IPS-20b (cell line): ENCODE data around the gene ST6GALNAC5.

ENCODE experiments used
- H3K27ac ChIP-seq: one replicate; pipeline ENCODE4 v1.5.1; 2013; ENCODE audit warnings: low read length
- H3K27me3 ChIP-seq: 2 replicates; pipeline ENCODE4 v1.6.1; 2013; ENCODE audit warnings: mild to moderate bottlenecking, low read length, inconsistent platforms; ENCODE audit not compliant: insufficient read depth
- H3K36me3 ChIP-seq: 2 replicates; pipeline ENCODE4 v1.6.1; 2013; ENCODE audit warnings: low read depth, mild to moderate bottlenecking, inconsistent platforms, low read length, moderate library complexity; ENCODE audit not compliant: insufficient read depth
- H3K4me1 ChIP-seq: 2 replicates; pipeline ENCODE4 v1.6.1; 2013; ENCODE audit warnings: mild to moderate bottlenecking, control low read depth, inconsistent platforms, low read length, moderate library complexity; ENCODE audit not compliant: insufficient read depth
- H3K4me3 ChIP-seq: 2 replicates; pipeline ENCODE4 v1.5.1; 2013; ENCODE audit warnings: mild to moderate bottlenecking, low read length, inconsistent platforms
- H3K9ac ChIP-seq: 2 replicates; pipeline ENCODE4 v1.6.1; 2013; ENCODE audit warnings: low read depth, mild to moderate bottlenecking, inconsistent platforms, low read length, moderate library complexity
- H3K9me3 ChIP-seq: 2 replicates; pipeline ENCODE4 v1.6.1; 2013; ENCODE audit warnings: mild to moderate bottlenecking, low read depth, low read length, inconsistent platforms; ENCODE audit not compliant: insufficient read depth

ST6GALNAC5 gene

GRCh38 chr1:77061162-77061561 is 193.9 kb downstream of the ST6GALNAC5 start:
- Histone ChIP-seq H3K27me3 (no peaks in the 10 kb centered on the region), H3K36me3 (no peaks in the 10 kb centered on the region), H3K27ac (no peak overlapping the region), H3K9ac (no peak overlapping the region), H3K4me1 (peaks cover 21% of the 10 kb centered on the region), H3K4me3 (no peak overlapping the region), H3K9me3 (no peaks in the 10 kb centered on the region)

DNA sequence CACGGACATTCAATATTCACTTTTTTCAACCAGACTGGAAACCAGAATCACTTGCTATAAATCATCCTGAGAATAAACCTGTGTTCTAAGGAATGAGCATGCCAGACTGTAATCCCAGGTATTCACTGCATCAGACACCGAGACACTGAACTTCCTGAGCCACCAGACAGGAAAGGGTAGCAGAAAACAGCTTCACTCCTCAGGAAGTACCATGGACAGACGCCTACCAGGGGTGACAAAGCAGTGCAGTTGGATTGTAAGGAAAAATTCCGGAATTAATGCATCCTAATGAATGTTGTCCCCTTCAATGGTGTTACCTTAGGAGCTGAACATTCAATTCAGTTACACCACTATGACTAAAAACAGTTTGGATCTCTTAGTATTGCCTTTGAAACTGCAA is 195.8 kb downstream of the ST6GALNAC5 start:
- Histone ChIP-seq H3K36me3 (no peaks in the 10 kb centered on the region), H3K27ac (no peak overlapping the region), H3K9ac (no peak overlapping the region), H3K27me3 (no peaks in the 10 kb centered on the region), H3K4me3 (no peak overlapping the region), H3K4me1 (peaks cover 18% of the 10 kb centered on the region), H3K9me3 (no peaks in the 10 kb centered on the region)

DNA sequence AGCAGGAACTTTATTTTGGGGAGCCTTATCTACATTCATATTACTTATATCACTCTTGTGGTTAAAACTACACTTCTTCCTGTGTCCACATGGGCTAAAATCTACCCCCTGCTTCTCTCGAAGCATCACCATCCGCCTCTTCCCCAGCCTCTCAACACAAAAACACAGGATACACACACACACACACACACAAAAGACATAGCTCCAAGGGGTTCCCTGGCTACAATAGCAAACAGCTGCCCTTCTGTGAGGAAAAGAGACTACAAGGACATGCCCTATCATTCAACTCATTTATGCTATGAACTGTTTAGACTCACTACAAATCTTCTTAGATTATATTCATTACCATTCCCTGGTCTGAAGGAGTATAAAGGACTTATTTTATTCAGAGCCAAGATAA is 197.0 kb downstream of the ST6GALNAC5 start:
- Histone ChIP-seq H3K9ac (no peak overlapping the region), H3K36me3 (no peaks in the 10 kb centered on the region), H3K9me3 (no peaks in the 10 kb centered on the region), H3K27ac (no peak overlapping the region), H3K4me1 (peaks cover 11% of the 10 kb centered on the region), H3K4me3 (no peak overlapping the region), H3K27me3 (no peaks in the 10 kb centered on the region)

DNA sequence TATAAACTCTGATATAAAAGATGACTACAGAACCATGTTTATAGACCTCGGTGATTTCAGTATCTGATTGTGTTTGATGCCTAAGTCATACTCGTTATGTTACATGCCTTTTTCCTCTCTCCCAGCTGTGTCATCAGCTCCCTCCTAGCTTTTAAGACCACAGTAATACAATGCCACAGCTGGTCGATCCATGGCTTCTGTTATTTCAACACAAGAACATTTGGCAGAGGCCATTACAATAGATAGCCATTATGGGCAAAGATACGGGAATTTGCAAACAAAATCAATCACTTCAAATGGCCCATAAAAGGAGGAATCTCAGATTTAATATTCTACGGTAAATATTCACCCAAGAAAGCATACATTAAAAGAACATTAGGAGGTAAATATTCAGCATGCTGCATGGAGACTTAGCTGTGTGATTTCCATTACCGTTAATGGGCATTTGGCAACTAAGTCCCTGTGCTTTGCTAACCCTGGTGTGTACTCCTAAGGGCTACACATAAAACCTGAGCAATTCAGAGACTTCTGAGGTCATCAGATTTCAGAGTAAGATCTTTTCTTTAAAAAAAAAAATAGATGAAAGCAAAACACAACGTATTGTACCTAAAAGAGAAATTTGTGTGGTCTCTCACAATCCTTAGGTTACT is 198.5 kb downstream of the ST6GALNAC5 start:
- Histone ChIP-seq H3K4me1 (no peaks in the 10 kb centered on the region), H3K9me3 (no peaks in the 10 kb centered on the region), H3K27me3 (no peaks in the 10 kb centered on the region), H3K4me3 (no peak overlapping the region), H3K27ac (no peak overlapping the region), H3K9ac (no peak overlapping the region), H3K36me3 (no peaks in the 10 kb centered on the region)

DNA sequence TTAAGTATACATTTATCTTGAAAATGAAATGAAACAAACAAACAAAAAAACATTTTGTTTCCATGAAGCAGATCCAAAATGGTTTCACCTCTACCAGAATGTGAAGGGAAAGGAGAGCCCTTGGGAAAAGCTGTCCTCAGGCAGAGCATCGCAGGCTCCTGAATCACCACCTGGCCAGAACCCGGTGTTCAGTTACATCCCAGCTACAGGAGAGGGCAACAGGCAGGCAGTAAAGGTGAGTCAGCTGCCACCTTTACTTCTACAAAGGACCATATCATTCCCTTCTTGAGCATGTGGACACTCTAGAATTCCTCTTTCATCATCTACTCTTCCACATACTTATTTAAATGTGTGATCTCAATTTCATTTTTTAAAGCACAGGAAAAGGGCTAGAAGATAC is 200.7 kb downstream of the ST6GALNAC5 start:
- Histone ChIP-seq H3K4me1 (no peaks in the 10 kb centered on the region), H3K27me3 (no peaks in the 10 kb centered on the region), H3K9ac (no peak overlapping the region), H3K27ac (no peak overlapping the region), H3K36me3 (no peaks in the 10 kb centered on the region), H3K9me3 (no peaks in the 10 kb centered on the region), H3K4me3 (no peak overlapping the region)

- H3K27ac ChIP-seq, result no peak overlapping the region
- no peaks in the 10 kb centered on the region for H3K9me3 ChIP-seq
- no peaks in the 10 kb centered on the region for H3K27me3 ChIP-seq
- no peak overlapping the region for H3K4me3 ChIP-seq
- H3K4me1 ChIP-seq, result peaks cover 4% of the 10 kb centered on the region; the same call in 1 of the 2 replicates
- no peaks in the 10 kb centered on the region for H3K36me3 ChIP-seq
- no peak overlapping the region for H3K9ac ChIP-seq
Measured at GRCh38 chr1:77076759-77077158, 209.5 kb downstream of the ST6GALNAC5 start.

GRCh38 chr1:77081834-77082233 is 214.6 kb downstream of the ST6GALNAC5 start:
- no peaks in the 10 kb centered on the region for H3K9me3 ChIP-seq
- peak overlapping the region; percentile 33; the same call in 1 of the 2 replicates for H3K4me3 ChIP-seq
- H3K4me1 ChIP-seq, result peaks cover 15% of the 10 kb centered on the region
- no peaks in the 10 kb centered on the region for H3K36me3 ChIP-seq
- no peak overlapping the region for H3K9ac ChIP-seq
- H3K27ac ChIP-seq, result no peak overlapping the region
- H3K27me3 ChIP-seq, result no peaks in the 10 kb centered on the region

DNA sequence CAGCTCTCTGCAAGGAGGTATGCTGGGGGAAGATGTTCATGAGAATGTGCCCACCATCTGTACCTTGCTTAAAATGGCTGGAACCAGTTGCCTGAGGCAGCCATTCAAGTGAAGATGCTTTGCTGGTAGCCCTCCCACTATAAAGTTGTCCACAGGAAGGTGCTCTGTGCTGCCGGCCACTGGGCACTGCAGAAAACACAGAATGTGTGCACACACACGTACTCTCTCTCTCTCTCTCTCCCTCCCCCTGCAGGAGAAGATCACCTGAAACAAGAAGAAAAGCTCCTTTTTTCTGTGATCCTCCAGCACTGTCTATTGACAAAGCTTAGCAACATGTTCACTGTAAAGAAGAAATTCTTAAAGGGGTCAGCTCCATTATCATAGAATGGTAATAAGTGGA is 217.2 kb downstream of the ST6GALNAC5 start:
- Histone ChIP-seq H3K27me3 (no peaks in the 10 kb centered on the region), H3K9me3 (no peaks in the 10 kb centered on the region), H3K4me3 (no peak overlapping the region), H3K9ac (no peak overlapping the region), H3K36me3 (no peaks in the 10 kb centered on the region), H3K4me1 (peaks cover 15% of the 10 kb centered on the region), H3K27ac (no peak overlapping the region)

- no peaks in the 10 kb centered on the region for H3K36me3 ChIP-seq
- no peak overlapping the region for H3K9ac ChIP-seq
- H3K4me1 ChIP-seq, result peaks cover 18% of the 10 kb centered on the region
- H3K4me3 ChIP-seq, result no peak overlapping the region
- no peak overlapping the region for H3K27ac ChIP-seq
- H3K27me3 ChIP-seq, result no peaks in the 10 kb centered on the region
- no peaks in the 10 kb centered on the region for H3K9me3 ChIP-seq
Measured at GRCh38 chr1:77085109-77085508, 217.8 kb downstream of the ST6GALNAC5 start.

- no peak overlapping the region for H3K4me3 ChIP-seq
- H3K36me3 ChIP-seq, result no peaks in the 10 kb centered on the region
- no peak overlapping the region for H3K9ac ChIP-seq
- no peaks in the 10 kb centered on the region for H3K9me3 ChIP-seq
- H3K4me1 ChIP-seq, result 0 out of 2 replicates have a peak, but pooled peaks cover 3% of the 10 kb centered on the region
- no peaks in the 10 kb centered on the region for H3K27me3 ChIP-seq
- no peak overlapping the region for H3K27ac ChIP-seq
Measured at GRCh38 chr1:77089756-77090155, 222.5 kb downstream of the ST6GALNAC5 start.

DNA sequence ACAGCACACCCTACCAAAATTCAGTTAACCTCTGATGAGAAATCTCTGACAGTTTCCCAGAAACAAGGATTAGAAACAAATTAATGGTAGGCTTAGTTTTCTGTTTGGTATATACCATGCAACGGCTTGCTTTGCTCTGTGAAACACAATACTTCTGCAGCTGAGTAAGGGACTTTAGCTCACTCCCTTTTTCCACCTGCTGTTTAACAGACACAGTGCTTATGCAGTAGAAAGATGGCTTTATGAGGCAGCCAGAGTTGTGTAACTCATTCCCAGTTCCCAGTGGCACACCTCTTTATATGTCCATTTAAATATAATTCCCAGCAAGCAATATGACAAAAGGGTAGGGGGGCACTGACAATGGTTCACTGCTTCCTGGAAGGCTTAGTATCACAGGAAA is 228.0 kb downstream of the ST6GALNAC5 start:
- Histone ChIP-seq H3K36me3 (no peaks in the 10 kb centered on the region), H3K9ac (no peak overlapping the region), H3K4me1 (no peaks in the 10 kb centered on the region), H3K27me3 (no peaks in the 10 kb centered on the region), H3K27ac (no peak overlapping the region), H3K9me3 (no peaks in the 10 kb centered on the region), H3K4me3 (no peak overlapping the region)

DNA sequence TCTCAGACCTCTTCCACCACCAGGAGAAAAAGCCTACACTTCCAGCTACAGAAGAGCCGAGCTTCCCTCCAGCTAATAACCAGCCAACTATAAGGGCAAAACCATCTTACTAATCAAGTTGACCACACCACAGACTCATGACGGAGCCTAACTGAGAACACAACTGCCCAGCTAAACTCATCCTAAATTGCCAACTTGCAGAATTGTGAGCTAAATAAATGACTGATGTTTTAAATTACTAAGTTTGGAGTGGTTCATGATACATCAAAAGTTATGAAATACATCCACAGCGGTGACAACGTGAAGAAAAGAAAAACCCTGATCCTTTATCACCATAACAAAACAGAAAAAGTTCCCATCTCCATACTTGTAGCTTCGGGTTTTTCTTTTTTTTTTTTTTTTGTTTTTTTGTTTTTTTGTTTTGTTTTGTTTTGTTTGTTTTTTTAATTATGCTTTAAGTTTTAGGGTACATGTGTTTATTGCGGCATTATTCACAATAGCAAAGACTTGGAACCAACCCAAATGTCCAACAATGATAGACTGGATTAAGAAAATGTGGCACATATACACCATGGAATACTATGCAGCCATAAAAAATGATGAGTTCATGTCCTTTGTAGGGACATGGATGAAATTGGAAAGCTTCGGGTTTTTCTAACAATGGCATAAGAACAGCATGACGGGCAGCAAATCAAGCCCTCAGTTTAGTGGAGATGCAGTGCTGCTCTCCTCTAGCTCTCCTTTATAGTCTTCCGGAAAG is 229.4 kb downstream of the ST6GALNAC5 start:
- Histone ChIP-seq H3K9ac (no peak overlapping the region), H3K36me3 (no peaks in the 10 kb centered on the region), H3K27me3 (no peaks in the 10 kb centered on the region), H3K4me1 (no peaks in the 10 kb centered on the region), H3K9me3 (no peaks in the 10 kb centered on the region), H3K4me3 (no peak overlapping the region), H3K27ac (no peak overlapping the region)
